BE2C (cell line): ENCODE results near the gene UBAP2.

Source experiments
- DNase-seq: peaks from one replicate; pipeline ENCODE4 v3.0.0-alpha.2; 2020
- H3K27me3 ChIP-seq: fragments of 250-450 bp; sonication (Bioruptor Pico); 2 replicates; pipeline ENCODE4 v1.5.1; 2020; ENCODE audit warnings: mild to moderate bottlenecking
- H3K36me3 ChIP-seq: fragments of 250-450 bp; sonication (Bioruptor Pico); 2 replicates; pipeline ENCODE4 v1.5.1; 2020; ENCODE audit warnings: mild to moderate bottlenecking
- H3K4me1 ChIP-seq: fragments of 250-450 bp; sonication (Bioruptor Pico); 2 replicates; pipeline ENCODE4 v1.5.1; 2020
- H3K4me3 ChIP-seq: 2 replicates; pipeline ENCODE4 v1.5.1; 2011; ENCODE audit warnings: low read depth, low read length
- H3K9me3 ChIP-seq: fragments of 250-450 bp; sonication (Bioruptor Pico); 2 replicates; pipeline ENCODE4 v1.5.1; 2020
- CTCF ChIP-seq: IDR thresholded peaks from 2 replicates; pipeline ENCODE4 v1.5.1; 2012; ENCODE audit warnings: mild to moderate bottlenecking, low read depth, low read length

Gene UBAP2

GRCh38 chr9:34037626-34038025 is 11.1 kb downstream of the UBAP2 start:
- Histone ChIP-seq H3K27me3 (no peaks in the 10 kb centered on the region), H3K4me1 (no peaks in the 10 kb centered on the region), H3K4me3 (no peak overlapping the region), H3K9me3 (no peaks in the 10 kb centered on the region), H3K36me3 (peaks cover 15% of the 10 kb centered on the region)
- DNase-seq, result no peak
- TF ChIP-seq CTCF, result no peak

DNA sequence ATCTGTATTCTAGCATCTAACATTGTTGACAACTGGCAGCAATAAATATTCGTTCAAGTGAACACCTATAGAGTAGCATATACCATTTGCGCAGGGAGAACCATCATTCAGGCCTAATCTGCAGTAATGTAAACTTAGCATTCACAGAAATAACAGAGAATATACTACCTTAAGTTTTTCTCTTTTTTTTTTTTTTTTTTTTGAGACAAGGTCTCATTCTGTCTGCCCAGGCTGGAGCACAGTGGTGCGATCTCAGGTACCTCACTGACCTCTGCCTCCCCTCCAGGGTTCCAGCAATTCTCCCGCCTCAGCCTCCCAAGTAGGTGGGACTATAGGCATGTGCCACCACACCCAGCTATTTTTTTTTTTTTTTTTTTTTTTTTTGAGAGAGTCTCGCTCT is 12.1 kb downstream of the UBAP2 start:
- no peaks in the 10 kb centered on the region for H3K9me3 ChIP-seq
- no peak for TF ChIP-seq CTCF
- DNase-seq, result no peak
- H3K36me3 ChIP-seq, result peaks cover 16% of the 10 kb centered on the region
- H3K4me3 ChIP-seq, result no peak overlapping the region
- H3K27me3 ChIP-seq, result no peaks in the 10 kb centered on the region
- no peaks in the 10 kb centered on the region for H3K4me1 ChIP-seq

DNA sequence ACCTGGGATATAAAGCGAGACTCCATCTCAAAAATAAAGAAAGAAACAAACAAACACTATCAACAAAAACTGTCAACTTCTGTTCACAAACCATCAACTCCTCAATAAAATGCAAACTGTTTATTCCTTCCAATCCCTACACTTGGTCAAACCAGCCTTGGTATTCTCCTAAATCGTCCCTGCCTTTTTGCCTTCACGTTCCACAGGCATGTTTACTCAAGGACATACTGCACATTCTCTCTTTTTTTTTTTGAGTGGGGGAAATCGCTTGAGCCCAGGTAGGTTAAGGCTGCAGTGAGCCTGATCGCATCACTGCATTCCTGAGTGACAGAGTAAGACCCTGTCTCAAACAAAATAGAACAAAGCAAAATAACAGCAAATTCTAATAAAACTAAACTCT is 13.0 kb downstream of the UBAP2 start:
- DNase-seq, result no peak
- Histone ChIP-seq H3K4me1 (no peaks in the 10 kb centered on the region), H3K36me3 (peaks cover 14% of the 10 kb centered on the region), H3K27me3 (no peaks in the 10 kb centered on the region), H3K4me3 (no peak overlapping the region), H3K9me3 (no peaks in the 10 kb centered on the region)
- TF ChIP-seq CTCF, result no peak

- peaks cover 20% of the 10 kb centered on the region for H3K36me3 ChIP-seq
- DNase-seq, result no peak
- TF ChIP-seq CTCF, result no peak
- H3K4me1 ChIP-seq, result no peaks in the 10 kb centered on the region
- no peaks in the 10 kb centered on the region for H3K9me3 ChIP-seq
- no peak overlapping the region for H3K4me3 ChIP-seq
- H3K27me3 ChIP-seq, result no peaks in the 10 kb centered on the region
Observed at GRCh38 chr9:34034698-34035065, 14.0 kb downstream of the UBAP2 start.

DNA sequence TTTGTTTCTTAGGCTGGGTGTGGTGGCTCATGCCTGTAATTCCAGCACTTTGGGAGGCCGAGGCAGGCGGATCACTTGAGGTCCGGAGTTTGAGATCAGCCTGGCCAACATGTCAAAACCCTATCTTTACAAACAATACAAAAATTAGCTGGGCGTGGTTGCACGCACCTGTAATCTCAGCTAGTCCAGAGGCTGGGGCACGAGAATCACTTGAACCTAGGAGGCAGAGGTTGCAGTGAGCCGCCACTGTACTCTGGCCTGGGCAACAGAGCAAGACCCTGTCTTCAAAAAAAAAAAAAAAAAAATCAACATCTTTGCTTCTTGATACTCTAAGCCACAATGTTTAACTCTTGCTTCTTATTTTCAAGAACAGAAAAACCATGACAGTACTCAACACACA is 16.1 kb downstream of the UBAP2 start:
- no peak for DNase-seq
- no peak overlapping the region for H3K4me3 ChIP-seq
- no peaks in the 10 kb centered on the region for H3K9me3 ChIP-seq
- H3K36me3 ChIP-seq, result peaks cover 31% of the 10 kb centered on the region
- H3K4me1 ChIP-seq, result no peaks in the 10 kb centered on the region
- H3K27me3 ChIP-seq, result no peaks in the 10 kb centered on the region
- no peak for TF ChIP-seq CTCF

DNA sequence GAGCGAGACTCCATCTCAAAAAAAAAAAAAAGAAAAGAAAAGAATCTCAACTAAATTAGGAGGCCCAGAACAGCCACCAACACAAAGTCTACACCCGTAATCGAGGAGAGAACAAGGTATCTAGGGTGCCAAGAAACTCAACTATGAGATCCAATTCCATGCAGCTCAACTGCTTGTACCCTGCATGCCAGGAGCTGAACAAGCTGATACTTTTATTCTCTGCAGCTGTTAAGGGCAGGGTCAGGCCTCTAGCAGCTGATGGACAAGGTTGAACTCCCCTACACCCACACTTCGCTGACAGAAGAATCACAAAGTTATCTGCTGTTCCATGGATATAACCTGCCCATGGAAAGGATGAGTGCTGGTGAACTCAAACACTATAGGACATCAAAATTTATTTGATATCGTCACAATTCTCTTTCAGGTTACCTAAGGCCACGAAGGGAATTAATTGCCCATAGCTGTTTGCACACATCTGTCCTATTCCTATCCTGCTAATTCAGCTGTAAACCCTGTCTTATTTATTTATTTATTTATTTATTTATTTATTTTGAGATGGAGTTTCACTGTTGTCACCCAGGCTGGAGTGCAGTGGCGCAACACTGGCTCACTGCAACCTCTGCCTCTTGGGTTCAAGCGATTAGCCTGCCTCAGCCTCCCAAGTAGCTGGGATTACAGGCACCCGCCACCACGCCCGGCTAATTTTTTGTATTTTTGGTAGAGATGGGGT is 20.7 kb downstream of the UBAP2 start:
- Histone ChIP-seq H3K4me1 (no peaks in the 10 kb centered on the region), H3K27me3 (no peaks in the 10 kb centered on the region), H3K4me3 (no peak overlapping the region), H3K36me3 (peaks cover 25% of the 10 kb centered on the region), H3K9me3 (no peaks in the 10 kb centered on the region)
- no peak for DNase-seq
- TF ChIP-seq CTCF, result no peak
